ENCODE results near the gene MAP2K2. TPM values are rescaled to one million over a fixed set of nuclear protein-coding genes. Genes with fewer than 3 reads are reported as not detected.

MAP2K2 gene
- total RNA-seq, 2 donors from 2014 or later, result 109 to 118 TPM

DNA sequence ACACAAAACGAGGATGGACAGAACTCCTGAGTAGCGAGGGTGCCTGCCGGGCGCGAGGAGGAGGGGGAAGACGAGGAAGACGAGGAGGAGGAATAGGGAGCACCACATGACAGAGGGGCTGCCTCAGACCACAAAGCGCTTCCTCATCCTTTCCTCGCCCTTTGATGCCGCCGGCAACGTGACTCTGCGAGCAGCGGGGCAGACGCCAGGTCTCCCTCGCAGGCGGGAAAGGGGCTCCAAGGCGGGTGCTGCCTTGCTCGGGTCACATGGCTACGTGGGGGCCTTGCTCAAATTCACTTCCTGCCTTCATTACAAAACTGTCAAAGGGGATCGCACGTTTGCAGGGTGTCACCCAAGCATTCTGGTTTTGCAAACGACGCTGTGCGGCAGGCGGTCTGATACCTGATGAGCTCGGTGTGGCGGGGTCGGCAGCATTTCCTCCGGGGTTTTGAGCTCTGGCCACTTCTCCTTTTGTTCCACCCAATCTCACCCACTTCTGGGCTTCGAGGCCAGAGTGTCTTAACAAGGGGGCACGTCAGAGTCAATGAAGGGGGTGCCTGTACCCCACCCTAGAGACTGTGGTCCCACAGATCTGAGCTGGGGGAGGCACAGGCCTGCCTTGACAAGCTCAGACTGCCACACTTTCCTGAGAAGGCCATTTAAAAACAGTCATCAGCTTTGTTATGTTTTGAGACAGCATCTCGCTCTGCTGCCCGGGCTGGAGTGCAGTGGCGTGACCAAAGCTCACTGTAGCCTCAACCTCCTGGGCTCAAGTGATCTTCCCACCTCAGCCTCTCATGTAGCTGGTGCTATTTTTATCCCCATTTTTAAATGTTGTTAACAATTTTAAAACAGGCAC, 14.9 kb downstream of the MAP2K2 start:
- ATAC-seq (peak in 1 of 2 donors; percentile 9), DNase-seq (no peak)
- intact Hi-C loops (cut with DNase I), result no loop called here

DNA sequence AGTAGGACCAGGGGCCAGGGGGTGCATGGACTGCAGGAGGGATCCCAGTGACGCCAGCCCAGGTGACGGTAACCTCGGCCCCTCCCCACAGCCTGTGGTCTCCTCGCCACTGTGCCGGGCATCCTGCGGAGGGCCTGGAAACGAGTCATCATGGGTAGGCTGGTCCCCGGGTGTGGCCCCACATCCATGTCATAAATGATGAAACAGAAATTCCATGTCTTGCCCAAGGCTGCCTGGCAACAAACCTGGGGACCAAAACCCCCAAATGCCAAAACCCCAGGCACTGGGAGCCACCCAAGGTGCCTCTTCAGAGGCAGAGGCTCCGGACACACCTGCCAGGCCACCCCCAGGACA, 20.9 kb downstream of the MAP2K2 start:
- ATAC-seq, result no peak
- DNase-seq, result no peak
- intact Hi-C loops (cut with DNase I), result no loop called here

DNA sequence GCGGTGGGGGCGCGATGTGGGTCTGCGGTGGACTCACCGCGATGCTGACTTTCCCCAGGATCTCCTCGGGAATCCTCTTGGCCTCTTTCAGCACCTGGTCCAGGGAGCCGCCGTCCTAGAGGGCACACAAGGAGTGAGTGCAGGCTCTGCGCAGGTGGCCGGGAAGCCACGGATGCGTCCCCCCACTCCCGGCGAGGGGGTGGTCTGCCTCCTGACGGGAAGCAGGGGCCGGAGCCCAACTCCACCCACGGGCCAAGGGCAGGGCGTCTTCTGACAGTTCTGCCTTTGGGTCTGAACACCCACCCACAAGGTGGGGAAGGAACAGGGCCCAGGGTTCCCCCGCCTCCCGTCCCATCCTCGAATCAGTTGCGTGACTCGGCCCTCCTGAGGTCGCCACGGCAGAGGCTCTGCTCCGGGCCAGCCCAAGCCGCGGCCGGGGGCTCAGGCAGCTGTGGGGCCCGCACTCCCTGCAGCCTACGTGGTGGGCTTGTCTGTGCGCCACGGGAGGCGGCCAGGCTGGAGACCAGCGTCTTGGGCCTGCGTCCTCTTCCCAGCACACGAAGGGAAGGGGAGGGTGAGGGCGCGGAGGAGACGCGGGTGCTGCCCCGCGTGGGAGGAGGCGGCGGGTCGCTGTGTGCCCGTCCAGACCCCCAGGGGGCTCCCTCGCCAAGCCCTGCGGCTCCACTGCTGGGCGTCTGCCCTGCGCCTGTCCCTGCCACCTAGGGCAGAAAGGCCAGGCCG, 21.4 kb downstream of the MAP2K2 start:
- no peak for DNase-seq
- ATAC-seq, result no peak
- intact Hi-C loops (cut with DNase I), result no loop called here

DNA sequence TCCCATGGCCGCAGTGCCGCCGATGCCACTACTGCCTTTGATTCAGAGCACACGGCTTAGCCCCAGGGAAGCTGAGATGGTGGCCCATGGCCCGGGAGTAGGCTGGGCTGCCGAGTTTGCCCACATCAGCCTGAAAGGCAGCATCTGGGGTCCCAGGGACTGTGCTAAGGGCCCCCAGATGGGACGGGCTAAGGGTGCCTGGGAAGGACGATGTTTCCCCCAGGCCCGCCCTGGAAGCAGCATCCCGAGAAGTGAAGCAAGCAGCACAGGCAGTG, 22.5 kb downstream of the MAP2K2 start:
- ATAC-seq, result no peak
- intact Hi-C loops (cut with DNase I), result no loop called here

GRCh38 chr19:4100647-4101495, 23.1 kb downstream of the MAP2K2 start:
- ATAC-seq (no peak), DNase-seq (no peak)
- intact Hi-C loops (cut with DNase I), result no loop called here

More for the DNA sequence above, 22.5 kb downstream of the MAP2K2 start:
- DNase-seq, result no peak

DNA sequence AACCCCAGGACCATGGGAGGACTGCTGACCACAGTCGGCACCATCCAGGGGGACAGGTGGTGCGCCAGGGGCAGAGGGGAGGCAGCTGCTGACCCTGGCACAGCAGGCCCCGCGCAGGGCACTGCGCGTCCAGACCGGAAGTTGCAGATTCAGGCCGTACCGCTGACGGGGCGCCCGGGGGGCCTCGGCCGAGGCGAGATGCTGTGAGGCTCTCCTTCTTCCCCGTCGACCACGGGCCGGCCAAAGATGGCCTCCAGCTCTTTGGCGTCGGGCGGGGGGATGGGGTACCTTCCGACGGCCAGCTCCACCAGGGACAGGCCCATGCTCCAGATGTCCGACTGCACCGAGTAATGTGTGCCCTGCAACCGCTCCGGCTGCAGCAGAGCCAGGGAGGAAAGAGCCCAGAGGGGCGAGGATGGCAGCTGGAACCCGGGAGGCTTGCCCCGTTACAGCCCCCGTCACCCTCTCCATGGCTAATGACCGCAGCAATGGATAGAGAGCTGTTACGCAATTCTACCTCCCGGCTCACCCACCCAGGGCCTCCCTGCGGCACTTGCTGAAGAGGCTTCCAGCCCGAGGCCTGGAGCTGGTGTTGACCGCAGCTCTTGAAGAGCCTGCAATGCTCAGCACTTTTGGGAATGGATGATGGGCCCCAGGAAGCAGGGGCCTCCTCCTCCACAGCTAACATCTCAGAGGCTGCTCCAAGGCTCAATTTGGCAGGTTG, 24.7 kb downstream of the MAP2K2 start:
- DNase-seq (no peak), ATAC-seq (no peak)
- intact Hi-C loops (cut with DNase I), result no loop called here

DNA sequence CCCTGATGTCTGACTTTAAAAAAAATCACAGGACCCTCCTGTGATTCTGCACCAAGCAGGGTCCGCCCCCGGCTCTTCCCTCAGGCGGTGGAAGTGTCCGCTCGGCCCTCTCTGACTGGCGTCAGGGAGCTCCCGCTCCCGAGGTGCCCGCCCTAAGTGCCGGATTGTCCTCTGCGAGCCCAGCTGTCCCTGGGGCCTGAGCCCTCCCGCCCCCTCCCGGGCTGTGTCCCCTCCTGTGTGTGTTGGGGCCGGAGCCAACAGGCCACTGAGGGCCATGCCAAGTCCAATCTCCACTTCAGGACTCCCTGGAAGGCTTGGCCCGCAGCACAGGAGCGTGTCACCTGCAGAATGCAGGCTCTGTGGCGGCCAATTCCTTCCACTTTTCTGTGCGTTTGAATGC, 25.4 kb downstream of the MAP2K2 start:
- intact Hi-C loops (cut with DNase I), result no loop called here
- ATAC-seq, result peak; percentile 58 to 76
- DNase-seq, result no peak

DNA sequence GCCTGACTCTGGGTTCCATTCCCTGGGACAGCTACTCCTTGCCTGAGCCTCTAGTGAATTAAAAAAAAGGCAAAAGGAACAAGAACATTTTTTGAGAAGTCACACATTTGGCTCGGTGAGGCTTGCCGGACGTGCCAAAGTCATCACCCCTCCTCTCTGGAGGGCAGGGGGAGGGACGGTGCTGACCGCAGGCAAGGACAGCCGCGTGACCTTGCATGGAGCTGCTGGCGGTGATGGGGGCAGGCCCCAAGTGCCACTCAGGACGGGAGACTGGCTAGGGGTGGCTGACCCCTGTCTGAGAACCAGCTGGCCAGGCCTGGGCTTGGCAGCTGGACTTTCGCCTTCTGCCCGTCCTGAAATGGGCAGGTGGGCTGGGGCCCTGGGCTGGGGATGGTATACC, 26.4 kb downstream of the MAP2K2 start:
- DNase-seq (peak; percentile 56), ATAC-seq (peak; percentile 70 to 81)
- intact Hi-C loops (cut with DNase I), result no loop called here

- intact Hi-C loops (cut with DNase I), result no loop called here
- DNase-seq (no peak), ATAC-seq (no peak)
These were observed 27.7 kb downstream of the MAP2K2 start for GRCh38 chr19:4096049-4096892.

DNA sequence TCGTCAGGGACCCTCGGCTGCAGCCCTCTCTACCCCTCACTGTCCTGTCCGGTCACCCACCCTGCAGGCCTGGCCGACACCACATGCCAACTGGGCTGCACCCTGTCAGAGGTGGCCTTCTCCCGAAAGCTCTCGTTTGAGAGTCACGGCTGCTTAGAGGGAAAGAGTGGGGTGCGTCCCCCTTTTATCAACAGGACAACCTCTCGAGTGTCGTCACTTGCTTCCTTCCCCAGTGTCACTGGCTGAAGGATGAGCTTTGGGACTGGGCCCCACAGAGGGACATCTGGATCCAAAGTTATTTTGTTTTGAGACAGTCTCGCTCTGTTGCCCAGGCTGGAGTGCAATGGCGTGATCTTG, 28.5 kb downstream of the MAP2K2 start:
- DNase-seq (no peak), ATAC-seq (no peak)
- intact Hi-C loops (cut with DNase I), result no loop called here

GRCh38 chr19:4094761-4095487, 29.0 kb downstream of the MAP2K2 start:
- DNase-seq (no peak), ATAC-seq (no peak)
- intact Hi-C loops (cut with DNase I), result no loop called here

GRCh38 chr19:4094291-4094690, 29.6 kb downstream of the MAP2K2 start:
- intact Hi-C loops (cut with DNase I), result no loop called here
- ATAC-seq (no peak), DNase-seq (no peak)

DNA sequence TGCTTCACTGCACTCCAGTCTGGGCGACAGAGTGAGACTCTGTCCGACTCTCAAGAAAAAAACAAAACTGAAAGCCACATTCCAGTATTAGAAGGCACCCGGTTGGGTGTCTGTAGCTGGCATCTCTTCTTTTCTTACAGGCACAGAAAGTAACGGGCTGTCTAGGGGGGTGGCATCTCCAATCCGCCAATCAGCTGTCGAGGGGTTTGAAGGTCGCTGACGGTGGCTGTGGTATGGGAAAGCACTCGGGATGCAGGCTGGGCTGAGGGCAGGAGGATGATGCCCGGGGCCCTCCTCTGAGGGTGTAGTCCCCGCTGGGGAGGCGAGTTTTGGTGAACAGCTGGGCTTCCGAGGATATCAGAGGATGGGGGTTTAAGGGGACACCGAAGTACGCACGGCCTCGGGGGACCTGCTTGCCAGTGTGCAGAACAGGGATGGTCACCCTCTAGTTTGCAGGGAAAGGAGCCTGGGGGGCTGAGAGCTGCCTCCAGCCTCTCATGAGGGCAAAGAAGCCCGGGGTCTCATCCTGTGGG, 30.2 kb downstream of the MAP2K2 start:
- DNase-seq (no peak), ATAC-seq (no peak)
- intact Hi-C loops (cut with DNase I), result no loop called here

DNA sequence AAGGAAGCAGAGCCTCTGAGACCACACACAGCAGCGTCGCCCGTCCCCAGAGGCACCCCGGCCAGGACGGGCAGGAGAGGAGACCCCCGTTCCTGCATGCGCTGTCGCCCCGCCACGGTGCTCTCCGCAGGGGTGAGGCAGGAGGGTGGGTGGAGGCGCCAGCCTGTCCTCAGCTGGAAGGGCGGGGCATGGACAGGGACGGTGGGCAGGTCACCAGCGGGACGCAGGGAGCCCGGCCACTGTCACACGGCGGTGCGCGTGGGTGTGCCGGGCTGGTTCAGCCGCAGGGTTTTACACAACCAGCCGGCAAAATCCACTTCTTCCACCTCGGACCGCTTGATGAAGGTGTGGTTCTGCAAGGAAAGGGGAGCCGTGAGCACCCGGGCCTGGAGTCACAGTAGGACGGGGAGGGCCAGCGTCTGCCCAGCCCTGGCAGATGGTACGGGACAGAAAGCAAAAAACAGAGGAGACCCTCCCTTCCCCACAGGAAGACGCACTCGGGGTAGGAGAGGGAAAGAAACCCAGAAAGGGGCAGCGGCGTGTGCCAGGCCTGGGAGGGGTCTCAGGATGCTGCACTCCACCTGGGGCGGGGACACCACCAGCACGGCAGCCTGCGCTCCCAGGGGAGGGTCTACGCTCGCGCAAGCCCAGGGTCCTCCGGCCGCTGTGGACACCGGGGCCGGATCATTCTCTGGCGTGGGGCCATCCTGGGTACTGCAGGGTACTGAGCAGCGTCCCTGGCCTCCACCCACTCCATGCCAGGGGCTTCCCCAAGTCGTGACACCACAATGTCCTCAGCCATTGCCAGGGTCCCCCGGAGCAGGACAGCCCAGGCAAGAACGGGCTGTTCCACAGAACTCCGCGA, 33.3 kb downstream of the MAP2K2 start:
- DNase-seq (no peak), ATAC-seq (no peak)
- intact Hi-C loops (cut with DNase I), result no loop called here

- DNase-seq, result no peak
- intact Hi-C loops (cut with DNase I), result no loop called here
- ATAC-seq, result no peak
These were observed 34.0 kb downstream of the MAP2K2 start for GRCh38 chr19:4089946-4090345.

GRCh38 chr19:4089400-4089908, 34.5 kb downstream of the MAP2K2 start:
- intact Hi-C loops (cut with DNase I), result no loop called here
- peak; percentile 39 to 56 for ATAC-seq

DNA sequence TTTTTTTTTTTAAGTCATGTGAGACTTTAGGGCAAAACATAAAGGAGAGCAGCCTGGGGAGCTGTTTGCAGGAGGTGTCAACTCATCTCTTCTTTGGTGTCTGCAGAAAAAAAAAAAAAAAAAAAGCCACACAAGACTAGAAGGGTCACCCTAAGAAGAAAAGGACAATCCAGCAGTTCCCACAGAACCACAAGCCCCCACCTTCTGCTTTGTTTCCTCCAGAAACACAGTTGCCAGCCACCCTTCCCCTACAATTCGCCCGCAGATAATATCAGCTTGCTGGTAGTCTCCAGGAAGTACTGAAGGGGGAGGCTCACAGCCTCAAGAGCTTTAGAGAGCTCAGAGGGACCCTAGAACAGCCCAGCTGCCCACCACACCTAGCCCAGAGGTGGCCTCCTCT, 34.9 kb downstream of the MAP2K2 start:
- DNase-seq (no peak), ATAC-seq (peak; percentile 24 to 41)
- intact Hi-C loops (cut with DNase I), result no loop called here

More at GRCh38 chr19:4089400-4089908, 34.5 kb downstream of the MAP2K2 start:
- DNase-seq, result no peak

All from left cardiac atrium (tissue), 4 donors.